AG09319 (cell line): Measurements from ENCODE around the gene RBPJL.

Experiments
- DNase-seq: peaks from one replicate; pipeline ENCODE4 v3.0.0-alpha.2; 2010; ENCODE audit warnings: low read depth; ENCODE audit errors: extremely low read depth
- CTCF ChIP-seq: IDR thresholded peaks from 2 replicates; pipeline ENCODE4 v1.5.1; 2011; ENCODE audit warnings: low read depth, mild to moderate bottlenecking, inconsistent platforms, low read length, moderate library complexity

RBPJL gene

DNA sequence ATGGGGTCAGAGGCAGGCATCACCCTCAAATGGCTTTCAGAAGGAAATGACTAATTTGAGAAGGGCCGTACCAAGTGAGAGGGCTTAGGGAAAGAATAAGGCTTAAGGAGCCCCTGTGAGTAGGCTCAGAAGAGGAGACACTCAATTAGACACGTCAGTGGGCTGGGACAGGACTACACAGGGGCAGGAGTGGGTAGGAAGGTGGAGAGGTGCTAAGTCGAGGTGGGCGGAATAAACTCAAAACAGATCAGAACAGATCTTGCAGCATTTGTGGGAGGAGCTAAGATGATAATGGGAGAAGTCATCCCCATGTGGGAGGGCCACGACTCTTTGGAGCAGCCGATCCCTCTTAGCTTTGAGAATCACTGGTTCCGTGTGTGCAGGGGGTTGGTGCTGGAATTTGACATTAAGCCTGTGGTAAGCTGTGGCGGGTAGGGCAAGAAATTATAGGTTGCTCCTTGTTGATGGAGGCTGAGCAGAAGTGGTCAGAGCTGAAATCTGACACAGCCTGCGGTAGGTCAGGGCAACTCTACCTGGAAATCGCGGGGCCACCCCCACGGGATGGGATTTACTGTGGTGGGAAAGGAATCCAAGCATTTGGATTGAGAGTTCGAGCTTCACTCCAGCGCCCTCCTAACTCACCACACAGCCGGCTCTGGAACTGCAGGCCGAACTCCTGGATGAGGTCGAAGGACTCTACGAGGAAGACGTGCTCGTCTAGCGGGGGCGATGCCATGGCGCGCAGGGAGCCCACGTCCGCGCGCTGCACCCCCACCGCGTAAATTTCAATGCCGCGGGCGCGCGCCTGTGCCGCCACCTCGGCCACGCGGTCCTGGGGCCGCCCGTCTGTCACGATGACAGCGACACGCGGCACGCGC, 2.8 kb upstream of the RBPJL start:
- no peak for DNase-seq

GRCh38 chr20:45304464-45304999, 2.1 kb upstream of the RBPJL start:
- no peak for TF ChIP-seq CTCF
- DNase-seq = no peak

More for the DNA sequence above, 2.8 kb upstream of the RBPJL start:
- no peak for TF ChIP-seq CTCF

- no peak for TF ChIP-seq CTCF
- DNase-seq = no peak
Measured at GRCh38 chr20:45305262-45305661, 1.4 kb upstream of the RBPJL start.

GRCh38 chr20:45307076-45307640, 518 bp downstream of the RBPJL start:
- no peak for TF ChIP-seq CTCF
- DNase-seq = no peak

DNA sequence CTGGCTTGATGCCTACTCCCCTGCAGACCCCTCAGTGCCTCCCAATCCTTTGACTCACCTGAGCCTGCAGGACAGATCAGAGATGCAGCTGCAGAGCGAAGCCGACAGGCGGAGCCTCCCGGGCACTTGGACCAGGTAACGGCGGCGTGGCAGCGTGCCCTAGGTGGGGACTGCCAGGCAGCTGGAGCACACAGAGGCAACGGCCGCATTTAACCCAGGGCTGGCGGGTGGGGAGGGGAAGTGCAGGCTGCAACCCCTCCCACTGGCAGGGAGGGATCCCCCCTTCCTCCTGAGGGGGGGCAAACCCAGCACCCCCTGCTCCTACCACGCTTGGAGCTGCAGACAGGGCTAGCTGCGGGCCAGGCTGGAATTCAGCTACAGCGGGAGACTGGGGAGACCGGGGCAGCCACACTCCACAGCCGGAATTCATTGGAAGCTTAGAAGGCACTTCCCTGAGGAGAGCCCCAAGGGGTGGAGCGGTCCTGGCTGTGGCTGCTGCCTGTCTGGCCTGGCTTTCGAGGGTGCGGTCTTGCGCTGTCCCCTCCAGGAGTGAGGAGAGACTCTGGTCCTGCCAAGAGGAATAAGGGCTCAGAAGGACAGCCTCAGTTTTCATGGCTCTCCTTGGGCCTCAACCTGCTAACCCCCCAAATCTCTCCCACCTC, 1.6 kb downstream of the RBPJL start, which contains the start of gene MATN4:
TSS of gene MATN4 (minus strand) at position 183 of the 662 bp plus-strand sequence. CDS start 2,717 bp downstream, outside the sequence.
- DNase-seq = no peak
- TF ChIP-seq CTCF = no peak; the same call in 1 of the 2 replicates

- DNase-seq = no peak
- TF ChIP-seq CTCF = no peak
Measured at GRCh38 chr20:45309075-45309474, 2.4 kb downstream of the RBPJL start.
